DOHH2 (cell line): Measurements from ENCODE around the gene SORBS1.

Experiments
- EZH2phosphoT487 ChIP-seq: fragments of 200-600 bp; sonication (generic); IDR thresholded peaks from 2 replicates; pipeline ENCODE4 v1.6.1; 2017; ENCODE audit warnings: borderline replicate concordance, mild to moderate bottlenecking, antibody characterized with exemption, low read length, moderate library complexity, mixed read lengths
- TF ChIP-seq, protein P1 (sequence below): fragments of 200-600 bp; sonication (generic); IDR thresholded peaks from one replicate; pipeline ENCODE4 v1.5.1; 2014; ENCODE audit warnings: antibody characterized with exemption, mild to moderate bottlenecking, low read depth, low read length; ENCODE audit not compliant: poor library complexity, severe bottlenecking

DNA sequence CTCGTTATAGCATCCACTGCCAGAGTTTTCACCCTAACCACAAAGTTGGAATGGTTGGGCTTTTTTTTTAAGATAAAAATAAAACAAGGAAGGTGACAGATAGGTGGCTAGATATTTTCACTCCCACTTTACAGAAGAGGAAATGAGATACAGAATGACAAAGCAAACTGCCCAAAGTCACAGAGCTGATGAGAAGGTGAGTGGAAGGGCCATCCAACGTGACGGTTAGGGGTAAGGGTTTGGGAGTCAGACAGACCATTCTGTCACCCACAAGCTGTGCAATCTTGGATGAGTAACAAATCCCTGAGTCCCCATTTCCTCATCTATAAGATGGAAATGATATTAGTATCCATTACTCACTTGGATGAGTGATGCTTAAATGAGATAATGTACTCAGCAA lies 163.4 kb downstream of the SORBS1 start:
- TF ChIP-seq, protein P1, sequence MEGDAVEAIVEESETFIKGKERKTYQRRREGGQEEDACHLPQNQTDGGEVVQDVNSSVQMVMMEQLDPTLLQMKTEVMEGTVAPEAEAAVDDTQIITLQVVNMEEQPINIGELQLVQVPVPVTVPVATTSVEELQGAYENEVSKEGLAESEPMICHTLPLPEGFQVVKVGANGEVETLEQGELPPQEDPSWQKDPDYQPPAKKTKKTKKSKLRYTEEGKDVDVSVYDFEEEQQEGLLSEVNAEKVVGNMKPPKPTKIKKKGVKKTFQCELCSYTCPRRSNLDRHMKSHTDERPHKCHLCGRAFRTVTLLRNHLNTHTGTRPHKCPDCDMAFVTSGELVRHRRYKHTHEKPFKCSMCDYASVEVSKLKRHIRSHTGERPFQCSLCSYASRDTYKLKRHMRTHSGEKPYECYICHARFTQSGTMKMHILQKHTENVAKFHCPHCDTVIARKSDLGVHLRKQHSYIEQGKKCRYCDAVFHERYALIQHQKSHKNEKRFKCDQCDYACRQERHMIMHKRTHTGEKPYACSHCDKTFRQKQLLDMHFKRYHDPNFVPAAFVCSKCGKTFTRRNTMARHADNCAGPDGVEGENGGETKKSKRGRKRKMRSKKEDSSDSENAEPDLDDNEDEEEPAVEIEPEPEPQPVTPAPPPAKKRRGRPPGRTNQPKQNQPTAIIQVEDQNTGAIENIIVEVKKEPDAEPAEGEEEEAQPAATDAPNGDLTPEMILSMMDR = no peak
- TF ChIP-seq EZH2phosphoT487 = no peak
